Gastrocnemius medialis (tissue), 4 donors: ENCODE data around the gene S100A7. TPM values are rescaled to one million over a fixed set of nuclear protein-coding genes. Genes with fewer than 3 reads are reported as not detected.
"Not testable (repeated sequence)": the region's sequence is repeated elsewhere in the genome, so short reads cannot be mapped to it uniquely, and the experiment has no call there.

Experiments used
- ATAC-seq, 2 donors: fragments of 150-250 bp; one replicate each; pipeline ENCODE4 v1.9.1; 2016
- DNase-seq, 2 donors: peaks; one replicate each; pipeline ENCODE4 v3.0.0-alpha.2; 2019
- H3K27ac ChIP-seq, 4 donors: fragments of 200-600 bp; sonication (generic); 1 replicate in 1 of 4; 2 replicates in 3 of 4; pipeline ENCODE4 v1.5.1; 2016 to 2018; ENCODE audit warnings: mild to moderate bottlenecking in 2 of 4, moderate library complexity in 1 of 4
- H3K27me3 ChIP-seq, 3 donors: fragments of 200-600 bp; sonication (generic) in 2 of 3; 1 replicate in 1 of 3; 2 replicates in 2 of 3; pipeline versions ENCODE4 v1.5.1 to v1.6.0; 2016 to 2019; ENCODE audit warnings: mild to moderate bottlenecking in 1 of 3, moderate library complexity in 1 of 3
- H3K36me3 ChIP-seq, 2 donors: fragments of 200-600 bp; sonication (generic) in 1 of 2; one replicate each; pipeline ENCODE4 v1.5.1; 2017 to 2018
- H3K4me1 ChIP-seq, 2 donors: fragments of 200-600 bp; sonication (generic) in 1 of 2; one replicate each; pipeline ENCODE4 v1.5.1; 2016 to 2017; ENCODE audit warnings: mild to moderate bottlenecking in 2 of 2
- H3K4me3 ChIP-seq, 4 donors: fragments of 200-600 bp; sonication (generic) in 3 of 4; 1 replicate in 1 of 4; 2 replicates in 3 of 4; pipeline ENCODE4 v1.5.1; 2016 to 2019; ENCODE audit warnings: mild to moderate bottlenecking in 2 of 4
- H3K9me3 ChIP-seq, 3 donors: fragments of 200-600 bp; sonication (generic) in 2 of 3; 1 replicate in 1 of 3; 2 replicates in 2 of 3; pipeline ENCODE4 v1.5.1; 2016 to 2019
- POLR2A ChIP-seq, 2 donors: fragments of 450-650 bp; IDR thresholded peaks; one replicate each; pipeline ENCODE4 v1.6.1; 2017; ENCODE audit warnings: antibody characterized with exemption in 2 of 2, mild to moderate bottlenecking in 2 of 2, moderate library complexity in 2 of 2
- in situ Hi-C, 4 donors: fragments of 200-750 bp; cut with MboI; loops; one replicate each; pipeline versions ENCODE4 v1.15.0 to v1.8.0; 2017; ENCODE audit warnings: low sequenced_read_pairs in 4 of 4
- intact Hi-C: fragments of 100-400 bp; cut with DNase I; formaldehyde crosslinking; loops from one replicate; pipeline ENCODE4 v1.15.1; 2023; ENCODE audit warnings: low total_unique reads
- total RNA-seq, 4 donors: library from RNA; depleted of rRNA; stranded (reverse); fragments of >200 nt; gene quantifications; one replicate each; pipeline versions ENCODE4 v1.1.0 to v1.2.3, GENCODE V29; 2016
- TF ChIP-seq, protein P1 (sequence below), 5 experiments: fragments of 450-650 bp in 3 of 5; fragments of 200-600 bp in 2 of 5; sonication (generic) in 2 of 5; IDR thresholded peaks in 4 of 5; conservative IDR thresholded peaks in 1 of 5; 1 replicate in 4 of 5; 2 replicates in 1 of 5; pipeline ENCODE4 v1.5.1; 2016 to 2019; ENCODE audit warnings: antibody characterized with exemption in 5 of 5, mild to moderate bottlenecking in 3 of 5, moderate library complexity in 3 of 5

Gene S100A7
- total RNA-seq, 4 donors from 2014 or later: not detected

DNA sequence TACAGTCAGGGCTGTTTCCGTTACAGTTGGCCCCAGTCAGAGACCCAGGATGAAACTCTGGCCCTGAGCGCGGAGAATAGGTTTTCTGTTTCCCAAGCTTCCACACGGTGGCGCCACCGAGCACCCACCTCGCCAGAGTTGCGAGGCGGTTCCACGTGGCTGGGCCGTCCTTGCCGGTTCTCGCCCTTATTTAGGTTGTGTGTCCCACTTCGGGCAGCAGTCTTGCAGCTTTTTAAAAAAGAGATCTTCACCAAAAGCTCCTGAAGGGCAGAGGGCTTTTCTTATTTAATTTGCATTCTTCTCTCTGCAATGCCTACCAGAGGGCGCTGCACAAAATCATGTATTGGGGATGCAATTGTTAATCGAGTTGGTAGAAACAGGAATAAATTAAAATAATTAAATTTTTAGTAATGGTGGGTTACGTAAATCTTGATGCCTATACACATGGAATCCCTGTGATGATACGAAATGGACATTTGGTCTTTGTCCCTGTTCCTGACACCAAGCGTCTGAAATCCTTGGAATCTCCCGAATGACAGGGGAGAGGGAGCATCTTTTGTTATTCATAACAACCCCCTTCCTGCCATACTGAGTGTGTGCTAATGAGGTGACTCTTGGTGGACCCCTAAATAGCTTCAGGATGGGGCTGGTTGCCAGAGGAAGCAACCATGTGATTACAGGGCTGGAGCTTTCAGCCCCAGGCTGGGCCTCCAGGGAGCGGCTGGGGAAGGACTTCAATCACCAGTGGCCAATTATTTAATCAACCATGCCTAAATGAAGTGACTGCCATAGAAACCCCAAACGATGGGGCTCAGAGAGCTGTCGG lies 5.6 kb upstream of the S100A7 start:
- in situ Hi-C loops (no loop called here), intact Hi-C loops (loop anchor here (1.0 kb wide), 1 partner anchor 29 kb away; no protein-coding TSS in a partner anchor)
- Histone ChIP-seq H3K4me3 (no peak overlapping the region), H3K4me1 (peaks cover 4 to 7% of the 10 kb centered on the region in 2 donors), H3K36me3 (no peaks in the 10 kb centered on the region), H3K9me3 (no peaks in the 10 kb centered on the region), H3K27me3 (peaks cover 0 to 4% (median 3%) of the 10 kb centered on the region in 3 donors), H3K27ac (no peak overlapping the region)
- TF ChIP-seq POLR2A (IDR thresholded peaks at IDR 0.05): no peak
- TF ChIP-seq, protein P1, sequence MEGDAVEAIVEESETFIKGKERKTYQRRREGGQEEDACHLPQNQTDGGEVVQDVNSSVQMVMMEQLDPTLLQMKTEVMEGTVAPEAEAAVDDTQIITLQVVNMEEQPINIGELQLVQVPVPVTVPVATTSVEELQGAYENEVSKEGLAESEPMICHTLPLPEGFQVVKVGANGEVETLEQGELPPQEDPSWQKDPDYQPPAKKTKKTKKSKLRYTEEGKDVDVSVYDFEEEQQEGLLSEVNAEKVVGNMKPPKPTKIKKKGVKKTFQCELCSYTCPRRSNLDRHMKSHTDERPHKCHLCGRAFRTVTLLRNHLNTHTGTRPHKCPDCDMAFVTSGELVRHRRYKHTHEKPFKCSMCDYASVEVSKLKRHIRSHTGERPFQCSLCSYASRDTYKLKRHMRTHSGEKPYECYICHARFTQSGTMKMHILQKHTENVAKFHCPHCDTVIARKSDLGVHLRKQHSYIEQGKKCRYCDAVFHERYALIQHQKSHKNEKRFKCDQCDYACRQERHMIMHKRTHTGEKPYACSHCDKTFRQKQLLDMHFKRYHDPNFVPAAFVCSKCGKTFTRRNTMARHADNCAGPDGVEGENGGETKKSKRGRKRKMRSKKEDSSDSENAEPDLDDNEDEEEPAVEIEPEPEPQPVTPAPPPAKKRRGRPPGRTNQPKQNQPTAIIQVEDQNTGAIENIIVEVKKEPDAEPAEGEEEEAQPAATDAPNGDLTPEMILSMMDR (IDR thresholded peaks at IDR 0.05 in 4 of 5, conservative IDR thresholded peaks at IDR 0.05 in 1 of 5): peak; percentile 69 to 90 (median 85)
- peak; percentile 77 to 86 for ATAC-seq
- peak in 1 of 2 donors; percentile 37 for DNase-seq

- ATAC-seq, H3K36me3 ChIP-seq, H3K4me1 ChIP-seq, H3K9me3 ChIP-seq, DNase-seq, H3K27me3 ChIP-seq, in situ Hi-C loops, intact Hi-C loops, H3K27ac ChIP-seq, H3K4me3 ChIP-seq: not testable (repeated sequence)
Measured at GRCh38 chr1:153462741-153463140, 2.3 kb upstream of the S100A7 start.

DNA sequence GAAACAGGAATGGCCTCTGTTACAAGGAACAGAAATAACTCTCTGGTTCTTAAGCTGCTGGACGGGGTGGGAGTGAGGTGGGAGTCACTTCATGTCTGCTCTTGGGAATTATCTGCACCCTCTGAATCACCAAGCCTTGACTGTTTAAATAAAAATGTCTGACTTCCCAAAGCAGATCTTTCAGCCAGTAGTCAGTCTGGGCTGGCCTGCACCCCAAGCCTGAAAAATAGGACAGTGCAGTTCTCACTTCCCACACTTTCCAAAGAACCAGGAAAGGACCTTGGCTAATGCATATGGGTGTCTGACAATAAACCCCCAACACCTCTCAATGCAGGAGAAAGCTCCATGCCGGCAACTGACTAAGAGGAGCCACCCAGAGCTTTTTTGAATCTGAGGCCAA lies 796 bp downstream of the S100A7 start:
- ATAC-seq: no peak
- Histone ChIP-seq H3K9me3 (no peaks in the 10 kb centered on the region), H3K27me3 (peaks cover 0 to 4% (median 3%) of the 10 kb centered on the region in 3 donors), H3K36me3 (no peaks in the 10 kb centered on the region), H3K27ac (no peak overlapping the region), H3K4me1 (no peaks in the 10 kb centered on the region), H3K4me3 (no peak overlapping the region)
- in situ Hi-C loops (no loop called here), intact Hi-C loops (no loop called here)
- TF ChIP-seq POLR2A (IDR thresholded peaks at IDR 0.05): no peak
- TF ChIP-seq, protein P1 (IDR thresholded peaks at IDR 0.05 in 4 of 5, conservative IDR thresholded peaks at IDR 0.05 in 1 of 5): no peak
- DNase-seq: no peak

GRCh38 chr1:153456396-153456795 lies 4.1 kb downstream of the S100A7 start:
- in situ Hi-C loops (no loop called here), intact Hi-C loops (no loop called here)
- H3K9me3 ChIP-seq: no peaks in the 10 kb centered on the region
- H3K27ac ChIP-seq: no peak overlapping the region
- H3K4me3 ChIP-seq: no peak overlapping the region
- no peaks in the 10 kb centered on the region for H3K36me3 ChIP-seq
- ATAC-seq (no peak), DNase-seq (no peak)
- TF ChIP-seq, protein P1 (IDR thresholded peaks at IDR 0.05 in 4 of 5, conservative IDR thresholded peaks at IDR 0.05 in 1 of 5): no peak
- no peak for TF ChIP-seq POLR2A (IDR thresholded peaks at IDR 0.05)
- peaks cover 0 to 3% (median 0%) of the 10 kb centered on the region in 3 donors for H3K27me3 ChIP-seq
- H3K4me1 ChIP-seq: no peaks in the 10 kb centered on the region

DNA sequence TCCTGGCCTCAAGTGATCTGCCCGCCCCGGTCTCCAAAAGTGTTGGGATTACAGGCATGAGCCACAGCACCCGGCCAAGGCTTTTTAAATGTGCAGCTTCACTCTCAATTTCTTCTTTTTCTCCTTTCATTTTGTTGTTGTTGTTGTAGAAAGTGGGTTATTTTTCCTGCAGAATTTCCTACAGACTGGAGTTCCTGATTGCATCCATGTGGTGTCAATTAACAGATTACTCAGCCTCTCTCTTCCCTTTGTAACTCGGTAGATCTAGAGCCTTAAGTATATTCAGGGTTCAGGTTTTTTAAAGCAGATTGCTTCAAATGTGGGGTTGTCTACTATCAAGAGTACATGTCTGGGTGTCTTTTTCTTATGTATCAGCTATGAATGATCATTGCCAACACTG lies 11.6 kb downstream of the S100A7 start:
- ATAC-seq, H3K4me1 ChIP-seq, H3K9me3 ChIP-seq, H3K27ac ChIP-seq, H3K36me3 ChIP-seq, intact Hi-C loops, DNase-seq, H3K4me3 ChIP-seq, in situ Hi-C loops: not testable (repeated sequence)
- peaks cover 0 to 11% (median 3%) of the 10 kb centered on the region in 3 donors for H3K27me3 ChIP-seq
